ENCODE data around the gene JAG1. TPM values are rescaled to one million over a fixed set of nuclear protein-coding genes. Genes with fewer than 3 reads are reported as not detected.

Gene JAG1
- total RNA-seq, 4 donors from 2014 or later = 93.1 to 133 (median 112) TPM

- peaks cover 6 to 77% (median 19%) of the 10 kb centered on the region in 4 donors for H3K4me1 ChIP-seq
- peak overlapping the region in 2 of 4 donors; percentile 78 to 86 for H3K27ac ChIP-seq
- no peak for TF ChIP-seq POLR2A (IDR thresholded peaks at IDR 0.05)
- peak in 1 of 2 donors; percentile 57 for TF ChIP-seq EP300 (IDR thresholded peaks at IDR 0.05)
- TF ChIP-seq CTCF (IDR thresholded peaks at IDR 0.05) = no peak
- H3K27me3 ChIP-seq = no peaks in the 10 kb centered on the region
- H3K36me3 ChIP-seq = peaks cover 0 to 9% (median 0%) of the 10 kb centered on the region in 3 donors
- H3K9me3 ChIP-seq = no peaks in the 10 kb centered on the region
- 62 to 71% methylated on average over 11 of the region's 11 CpGs for WGBS, 2 donors
- no peak for DNase-seq (ENCODE audit: low spot score in 2 of 2)
- no peak overlapping the region for H3K4me3 ChIP-seq
Measured at GRCh38 chr20:10634683-10635411, 39.0 kb downstream of the JAG1 start.

- H3K27me3 ChIP-seq = no peaks in the 10 kb centered on the region
- H3K27ac ChIP-seq = peak overlapping the region in 2 of 4 donors; percentile 78 to 86
- H3K4me3 ChIP-seq = no peak overlapping the region
- H3K4me1 ChIP-seq = peaks cover 6 to 78% (median 19%) of the 10 kb centered on the region in 4 donors
- peaks cover 0 to 3% (median 0%) of the 10 kb centered on the region in 3 donors for H3K36me3 ChIP-seq
- 42 to 66% methylated on average over 5 of the region's 5 CpGs for WGBS, 2 donors
- no peak for DNase-seq (ENCODE audit: low spot score in 2 of 2)
- H3K9me3 ChIP-seq = no peaks in the 10 kb centered on the region
- TF ChIP-seq POLR2A (IDR thresholded peaks at IDR 0.05) (no peak), EP300 (IDR thresholded peaks at IDR 0.05) (no peak), CTCF (IDR thresholded peaks at IDR 0.05) (no peak)
Measured at GRCh38 chr20:10634211-10634610, 39.6 kb downstream of the JAG1 start.

- 86 to 87% methylated on average over 5 of the region's 5 CpGs for WGBS, 2 donors
- H3K27ac ChIP-seq = peak overlapping the region in 1 of 4 donors; percentile 86
- no peak for TF ChIP-seq CTCF (IDR thresholded peaks at IDR 0.05)
- TF ChIP-seq EP300 (IDR thresholded peaks at IDR 0.05) = no peak
- TF ChIP-seq POLR2A (IDR thresholded peaks at IDR 0.05) = no peak
Measured at GRCh38 chr20:10633718-10634117, 40.1 kb downstream of the JAG1 start.

GRCh38 chr20:10632721-10633509 lies 40.9 kb downstream of the JAG1 start:
- no peak for DNase-seq (ENCODE audit: low spot score in 2 of 2)
- H3K4me1 ChIP-seq = peaks cover 6 to 76% (median 19%) of the 10 kb centered on the region in 4 donors
- WGBS, 2 donors = 81 to 82% methylated on average over 13 of the region's 13 CpGs

More at GRCh38 chr20:10633718-10634117, 40.1 kb downstream of the JAG1 start:
- Histone ChIP-seq H3K36me3 (no peaks in the 10 kb centered on the region), H3K4me1 (peaks cover 6 to 78% (median 19%) of the 10 kb centered on the region in 4 donors), H3K4me3 (no peak overlapping the region), H3K9me3 (no peaks in the 10 kb centered on the region), H3K27me3 (no peaks in the 10 kb centered on the region)
- no peak for DNase-seq (ENCODE audit: low spot score in 2 of 2)

More at GRCh38 chr20:10632721-10633509, 40.9 kb downstream of the JAG1 start:
- no peak overlapping the region for H3K27ac ChIP-seq
- TF ChIP-seq EP300 (IDR thresholded peaks at IDR 0.05) (no peak), POLR2A (IDR thresholded peaks at IDR 0.05) (no peak), CTCF (IDR thresholded peaks at IDR 0.05) (no peak)
- H3K27me3 ChIP-seq = no peaks in the 10 kb centered on the region
- H3K9me3 ChIP-seq = no peaks in the 10 kb centered on the region
- no peak overlapping the region for H3K4me3 ChIP-seq
- no peaks in the 10 kb centered on the region for H3K36me3 ChIP-seq
